HL-60 (cell line): ENCODE data around the gene NOVA2.

Experiments used
- DNase-seq, 2 experiments: peaks; one replicate each; pipeline ENCODE4 v3.0.0-alpha.2; 2010 to 2020; ENCODE audit warnings: low read depth in 1 of 2, low spot score in 1 of 2
- H3K27ac ChIP-seq: fragments of 250-450 bp; sonication (Bioruptor Pico); replicated peaks from 2 replicates; pipeline ENCODE4 v1.5.1; 2020; ENCODE audit warnings: mild to moderate bottlenecking, moderate library complexity
- H3K27me3 ChIP-seq: fragments of 250-450 bp; sonication (Bioruptor Pico); 2 replicates; pipeline ENCODE4 v1.5.1; 2021; ENCODE audit warnings: mild to moderate bottlenecking, moderate library complexity; ENCODE audit not compliant: insufficient read depth, poor library complexity, severe bottlenecking
- H3K4me3 ChIP-seq: replicated peaks from 2 replicates; pipeline ENCODE4 v1.5.1; 2011; ENCODE audit warnings: mild to moderate bottlenecking, control low read depth, low read length; ENCODE audit not compliant: insufficient read depth
- GABPA ChIP-seq: IDR thresholded peaks from 2 replicates; pipeline ENCODE4 v1.6.1; 2012; ENCODE audit warnings: low read depth
- POLR2AphosphoS5 ChIP-seq: IDR thresholded peaks from 2 replicates; pipeline ENCODE4 v1.6.1; 2012; ENCODE audit warnings: low read depth
- REST ChIP-seq: IDR thresholded peaks from 2 replicates; pipeline ENCODE4 v1.6.1; 2012; ENCODE audit warnings: low read depth; ENCODE audit not compliant: insufficient replicate concordance
- SPI1 ChIP-seq: IDR thresholded peaks from 2 replicates; pipeline ENCODE4 v1.6.1; 2012; ENCODE audit warnings: low read depth, mild to moderate bottlenecking, borderline replicate concordance
- long read RNA-seq: library from polyadenylated mRNA; unstranded; transcript quantifications from one replicate; pipeline ENCODE4 v2.0.0, GENCODE V29; 2020
- TF ChIP-seq, protein P1 (sequence below): IDR thresholded peaks from one replicate; pipeline ENCODE4 v1.5.1; 2011; ENCODE audit warnings: low read length, control low read depth, inconsistent platforms; ENCODE audit not compliant: insufficient read depth

The NOVA2 gene, protein sequence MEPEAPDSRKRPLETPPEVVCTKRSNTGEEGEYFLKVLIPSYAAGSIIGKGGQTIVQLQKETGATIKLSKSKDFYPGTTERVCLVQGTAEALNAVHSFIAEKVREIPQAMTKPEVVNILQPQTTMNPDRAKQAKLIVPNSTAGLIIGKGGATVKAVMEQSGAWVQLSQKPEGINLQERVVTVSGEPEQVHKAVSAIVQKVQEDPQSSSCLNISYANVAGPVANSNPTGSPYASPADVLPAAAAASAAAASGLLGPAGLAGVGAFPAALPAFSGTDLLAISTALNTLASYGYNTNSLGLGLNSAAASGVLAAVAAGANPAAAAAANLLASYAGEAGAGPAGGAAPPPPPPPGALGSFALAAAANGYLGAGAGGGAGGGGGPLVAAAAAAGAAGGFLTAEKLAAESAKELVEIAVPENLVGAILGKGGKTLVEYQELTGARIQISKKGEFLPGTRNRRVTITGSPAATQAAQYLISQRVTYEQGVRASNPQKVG
- long read RNA-seq = 0 reads

DNA sequence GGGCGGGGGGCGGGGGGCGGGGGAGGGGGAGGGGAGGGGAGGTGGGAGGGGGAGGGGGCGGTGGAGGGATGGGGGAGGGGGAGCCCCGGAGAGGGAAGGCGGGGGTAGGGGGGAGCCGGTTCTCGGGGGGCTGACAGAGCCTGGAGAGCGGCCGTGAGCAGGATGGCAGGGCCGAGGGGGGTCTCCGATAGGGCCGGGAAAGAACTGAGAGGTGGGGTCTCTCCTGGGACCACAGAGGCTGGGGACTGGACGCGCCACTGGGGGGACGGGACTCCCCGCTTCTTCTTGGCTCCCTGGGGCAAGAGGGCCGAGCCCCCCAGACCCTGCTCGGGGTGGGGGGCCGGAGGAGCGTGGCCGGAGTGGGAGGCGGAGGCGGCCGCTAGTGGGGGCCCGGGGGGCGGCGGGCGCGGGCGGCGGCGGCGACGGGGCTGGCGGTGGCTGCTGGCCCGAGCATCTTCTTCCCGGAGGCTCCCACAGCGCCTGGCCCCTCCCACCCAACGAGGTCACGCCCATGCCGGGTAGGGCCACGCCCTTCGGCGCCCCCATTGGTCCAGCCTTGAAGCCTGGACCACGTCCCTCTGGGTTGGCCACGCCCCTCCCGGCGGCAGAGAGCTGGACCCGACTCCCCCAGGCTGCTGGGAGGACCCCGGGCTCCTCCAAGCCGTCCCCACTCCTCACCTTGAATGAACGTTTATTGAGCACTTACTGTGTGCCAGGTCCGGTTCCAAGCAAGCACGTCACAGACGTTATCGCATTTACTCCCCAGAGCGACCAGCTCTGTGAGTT lies at the start of gene NOVA2:
Gene NOVA2 (minus strand): TSS at position 313 of the 786 bp plus-strand sequence. CDS start 514 bp downstream, outside the sequence.
- H3K4me3 ChIP-seq = no peak within 1 kb of the TSS
- TF ChIP-seq, protein P1, sequence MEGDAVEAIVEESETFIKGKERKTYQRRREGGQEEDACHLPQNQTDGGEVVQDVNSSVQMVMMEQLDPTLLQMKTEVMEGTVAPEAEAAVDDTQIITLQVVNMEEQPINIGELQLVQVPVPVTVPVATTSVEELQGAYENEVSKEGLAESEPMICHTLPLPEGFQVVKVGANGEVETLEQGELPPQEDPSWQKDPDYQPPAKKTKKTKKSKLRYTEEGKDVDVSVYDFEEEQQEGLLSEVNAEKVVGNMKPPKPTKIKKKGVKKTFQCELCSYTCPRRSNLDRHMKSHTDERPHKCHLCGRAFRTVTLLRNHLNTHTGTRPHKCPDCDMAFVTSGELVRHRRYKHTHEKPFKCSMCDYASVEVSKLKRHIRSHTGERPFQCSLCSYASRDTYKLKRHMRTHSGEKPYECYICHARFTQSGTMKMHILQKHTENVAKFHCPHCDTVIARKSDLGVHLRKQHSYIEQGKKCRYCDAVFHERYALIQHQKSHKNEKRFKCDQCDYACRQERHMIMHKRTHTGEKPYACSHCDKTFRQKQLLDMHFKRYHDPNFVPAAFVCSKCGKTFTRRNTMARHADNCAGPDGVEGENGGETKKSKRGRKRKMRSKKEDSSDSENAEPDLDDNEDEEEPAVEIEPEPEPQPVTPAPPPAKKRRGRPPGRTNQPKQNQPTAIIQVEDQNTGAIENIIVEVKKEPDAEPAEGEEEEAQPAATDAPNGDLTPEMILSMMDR = no peak
- TF ChIP-seq SPI1 = no peak
- TF ChIP-seq POLR2AphosphoS5 = no peak
- no peak for TF ChIP-seq GABPA
- TF ChIP-seq REST = no peak
- DNase-seq = peak in 1 of 2 experiments; percentile 18
- H3K27me3 ChIP-seq = peaks cover 20% of the 10 kb centered on the region
- no peak within 1 kb of the TSS for H3K27ac ChIP-seq

DNA sequence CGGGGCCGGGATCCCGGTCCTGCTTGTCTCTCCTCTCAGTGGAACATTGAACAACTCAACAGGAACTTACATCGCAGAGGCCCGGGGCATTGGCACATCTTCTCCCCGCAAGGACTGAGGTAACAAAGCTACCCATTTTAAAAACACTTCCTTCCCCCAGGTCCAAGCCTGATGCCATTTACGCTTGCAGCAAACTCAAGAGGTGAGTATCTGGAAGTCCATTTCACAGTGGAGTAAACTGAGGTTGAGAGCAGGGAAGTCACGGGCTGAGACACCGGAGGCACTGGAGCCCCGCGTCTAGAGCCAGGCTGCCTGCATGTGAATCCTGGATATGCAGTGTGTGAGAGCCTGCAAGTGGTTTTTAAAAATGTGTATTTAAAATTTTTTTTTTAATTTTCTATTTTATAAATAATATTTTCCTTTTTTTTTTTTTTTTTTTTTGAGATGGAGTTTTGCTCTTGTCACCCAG lies 49.7 kb upstream of the NOVA2 start:
- TF ChIP-seq, protein P1 = no peak
- TF ChIP-seq SPI1 = peak; percentile 63; the same call in 1 of the 2 replicates
- peak; percentile 30 to 86 for DNase-seq
- Histone ChIP-seq H3K27ac (peak overlapping the region; percentile 83), H3K27me3 (no peaks in the 10 kb centered on the region), H3K4me3 (no peak overlapping the region)

DNA sequence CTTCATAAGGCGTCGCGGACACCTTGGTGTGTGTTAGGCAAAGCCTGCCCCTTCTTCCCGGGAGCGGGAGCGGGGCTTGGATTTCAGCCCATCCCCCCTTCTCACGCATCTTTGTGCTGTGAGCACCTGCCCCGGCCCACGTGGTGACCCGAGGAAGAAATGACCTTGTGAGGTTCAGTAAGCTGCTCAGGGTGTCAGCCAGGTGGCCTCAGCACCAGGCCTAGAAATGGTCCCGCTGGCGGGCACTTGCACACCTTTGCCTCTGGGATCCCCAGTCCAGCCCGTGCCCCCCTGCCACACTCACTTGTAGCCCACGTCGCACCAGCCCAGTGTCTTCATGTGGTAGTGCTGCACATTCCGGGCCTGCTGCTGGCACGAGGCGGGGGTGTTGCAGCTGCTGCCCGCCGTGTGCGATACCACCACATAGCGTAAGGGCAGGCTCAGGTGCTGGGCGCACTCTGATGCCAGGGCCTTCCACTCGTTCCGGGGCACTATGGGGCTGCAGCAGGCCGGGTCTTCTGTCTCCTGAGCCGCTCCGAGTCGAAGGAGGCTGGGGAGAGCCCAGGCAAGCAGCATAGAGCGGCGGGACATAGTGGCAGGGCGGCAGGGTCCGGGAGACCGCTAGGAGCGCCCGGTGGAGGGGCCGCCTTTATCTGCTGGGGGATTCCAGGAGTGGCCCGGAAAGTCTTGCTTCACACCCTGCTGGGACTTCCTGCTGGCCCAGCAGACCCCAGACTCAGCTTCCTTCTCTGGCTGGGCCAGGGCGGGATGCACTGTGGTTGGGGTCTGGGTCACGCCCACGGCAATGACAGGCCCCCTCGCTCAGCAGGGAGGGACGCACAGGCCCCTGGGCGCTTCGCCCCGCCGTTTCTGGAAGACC lies 49.0 kb upstream of the NOVA2 start, which contains the start of gene PGLYRP1:
Gene PGLYRP1 (minus strand): TSS at position 623 of the 880 bp plus-strand sequence. CDS start 32 bp downstream, at position 591.
- Histone ChIP-seq H3K27me3 (no peaks in the 10 kb centered on the region), H3K4me3 (peak within 1 kb of the TSS; percentile 13), H3K27ac (peak within 1 kb of the TSS; percentile 83)
- DNase-seq = peak in 1 of 2 experiments; percentile 9
- TF ChIP-seq POLR2AphosphoS5 = no peak
- no peak for TF ChIP-seq SPI1
- TF ChIP-seq GABPA = no peak
- TF ChIP-seq REST = no peak
- TF ChIP-seq, protein P1 = no peak
